Suppressor macrophage treated with lipopolysaccharide for 1 hour (primary cell): ENCODE data around the gene HTN3.
"Not testable (repeated sequence)": the region's sequence is repeated elsewhere in the genome, so short reads cannot be mapped to it uniquely, and the experiment has no call there.

ENCODE experiments used
- DNase-seq, 3 donors: peaks; one replicate each; pipeline ENCODE4 v3.0.0-alpha.2; 2020 to 2022

Gene HTN3

GRCh38 chr4:70028159-70028558 lies at the start of gene HTN3:
HTN3 (plus strand) TSS chr4:70028459; CDS start chr4:70030741, 2,282 bp downstream.
- DNase-seq, result not testable (repeated sequence)

GRCh38 chr4:69984030-69984443 lies 44.2 kb upstream of the HTN3 start:
- DNase-seq, result no peak

- DNase-seq, result no peak
Measured at GRCh38 chr4:69986663-69987062, 41.6 kb upstream of the HTN3 start.

DNA sequence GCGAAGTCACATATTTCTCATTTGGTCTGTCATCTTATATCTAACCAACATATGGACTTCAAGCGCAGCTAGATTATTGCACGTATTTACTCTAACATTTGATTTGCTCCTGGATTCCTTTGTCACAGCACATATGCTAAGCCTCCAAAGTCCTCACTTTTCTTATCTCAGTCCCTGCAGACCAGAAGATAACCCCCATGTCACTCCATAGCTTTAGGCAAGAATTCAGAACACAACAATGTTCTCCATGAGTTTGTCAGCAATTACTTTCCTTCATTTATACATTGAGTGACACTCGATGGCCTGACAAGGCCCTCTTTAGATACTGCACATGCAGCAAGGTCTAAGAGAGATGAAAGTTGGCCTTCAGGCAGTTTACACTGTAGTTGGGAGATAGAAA lies 37.2 kb upstream of the HTN3 start:
- DNase-seq, result no peak

GRCh38 chr4:69994782-69995181 lies 33.5 kb upstream of the HTN3 start:
- DNase-seq, result no peak

- no peak for DNase-seq
Measured at GRCh38 chr4:69995526-69996016, 32.7 kb upstream of the HTN3 start, which contains the start of gene STATH. STATH (plus strand) TSS chr4:69995966; CDS start chr4:69998438, 2,472 bp downstream.

DNA sequence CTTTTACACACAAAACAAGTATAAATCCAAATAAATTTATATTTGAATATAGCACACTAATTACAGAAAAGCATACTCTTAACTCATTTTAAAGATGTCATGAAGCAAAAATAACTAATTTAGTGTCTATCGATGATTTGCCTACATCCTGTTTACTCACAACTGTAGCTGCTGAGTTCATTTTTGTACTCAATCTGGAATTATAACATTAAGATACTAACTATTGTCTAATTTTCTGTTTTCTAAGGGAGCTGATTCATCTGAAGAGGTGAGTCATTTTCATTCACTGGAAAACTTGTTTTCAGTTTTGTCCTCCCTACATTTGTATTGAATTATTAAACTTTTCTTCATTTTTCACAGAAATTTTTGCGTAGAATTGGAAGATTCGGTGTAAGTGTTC lies 28.8 kb upstream of the HTN3 start:
- DNase-seq, result no peak

GRCh38 chr4:70000711-70001110 lies 27.5 kb upstream of the HTN3 start:
- DNase-seq, result no peak

DNA sequence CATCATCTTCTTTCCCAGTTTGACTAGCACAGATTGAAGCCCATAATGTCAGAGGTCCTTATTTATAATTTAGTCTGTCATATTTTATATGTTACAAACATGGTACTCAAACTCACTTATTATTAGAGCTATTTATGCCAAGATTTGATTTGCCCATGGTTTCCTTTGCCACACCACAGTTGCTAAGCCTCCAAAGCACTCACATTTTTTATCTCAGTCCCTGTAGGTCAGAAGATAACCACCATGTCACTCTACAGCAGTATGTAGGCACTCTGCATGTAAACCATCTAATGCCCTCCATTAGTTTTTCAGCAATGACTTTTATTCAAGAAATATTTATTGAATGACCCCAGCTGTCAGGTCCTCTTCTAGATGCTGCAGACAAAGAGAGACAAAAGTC lies 25.8 kb upstream of the HTN3 start:
- DNase-seq, result no peak

DNA sequence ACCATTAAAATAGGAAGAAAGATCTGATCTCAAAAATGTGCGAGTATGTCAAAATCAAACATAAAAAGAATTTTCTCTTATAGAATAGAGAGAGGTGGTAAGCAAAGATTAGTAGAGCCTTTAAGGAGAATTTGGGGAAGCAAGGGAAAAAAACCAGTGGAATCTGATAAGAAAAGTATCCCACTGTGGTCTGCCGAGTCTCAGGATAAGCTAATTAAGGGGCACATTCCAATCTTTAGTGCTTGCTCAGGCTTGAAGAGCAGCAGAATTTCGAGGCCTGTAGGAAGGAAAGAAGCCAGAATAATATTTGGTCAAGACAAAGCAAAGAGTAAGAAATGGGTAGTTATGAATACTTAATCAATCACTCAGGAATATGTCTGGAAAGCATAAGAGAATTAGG lies 19.5 kb upstream of the HTN3 start:
- DNase-seq, result no peak

DNA sequence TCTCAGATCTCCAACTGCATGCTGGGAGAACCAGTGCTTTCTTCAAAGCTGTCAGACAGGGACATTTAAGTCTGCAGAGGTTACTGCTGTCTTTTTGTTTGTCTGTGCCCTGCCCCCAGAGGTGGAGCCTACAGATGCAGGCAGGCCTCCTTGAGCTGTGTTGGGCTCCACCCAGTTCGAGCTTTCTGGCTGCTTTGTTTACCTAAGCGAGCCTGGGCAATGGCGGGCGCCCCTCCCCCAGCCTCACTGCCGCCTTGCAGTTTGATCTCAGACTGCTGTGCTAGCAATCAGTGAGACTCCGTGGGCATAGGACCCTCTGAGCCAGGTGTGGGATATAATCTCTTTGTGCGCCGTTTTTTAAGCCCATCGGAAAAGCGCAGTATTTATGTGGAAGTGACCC lies 9.3 kb upstream of the HTN3 start:
- not testable (repeated sequence) for DNase-seq

DNA sequence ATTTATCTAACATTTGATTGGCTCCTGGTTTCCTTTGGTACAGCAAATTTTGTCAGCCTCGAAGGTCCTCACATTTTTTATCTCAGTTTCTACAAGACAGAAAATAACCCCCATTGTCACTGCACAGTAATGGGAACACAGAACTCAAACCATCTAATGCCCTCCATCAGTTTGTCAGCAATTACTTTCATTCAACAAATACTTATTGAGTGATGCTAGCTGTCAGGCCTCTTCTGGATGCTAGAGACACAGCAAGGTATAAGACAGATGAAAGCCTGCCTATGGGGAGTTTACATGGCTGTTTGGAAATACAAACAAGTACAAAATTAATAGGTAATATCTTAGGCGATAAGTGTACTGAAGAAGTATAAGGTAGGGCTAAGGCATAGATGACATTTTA lies 5.0 kb upstream of the HTN3 start:
- no peak for DNase-seq

DNA sequence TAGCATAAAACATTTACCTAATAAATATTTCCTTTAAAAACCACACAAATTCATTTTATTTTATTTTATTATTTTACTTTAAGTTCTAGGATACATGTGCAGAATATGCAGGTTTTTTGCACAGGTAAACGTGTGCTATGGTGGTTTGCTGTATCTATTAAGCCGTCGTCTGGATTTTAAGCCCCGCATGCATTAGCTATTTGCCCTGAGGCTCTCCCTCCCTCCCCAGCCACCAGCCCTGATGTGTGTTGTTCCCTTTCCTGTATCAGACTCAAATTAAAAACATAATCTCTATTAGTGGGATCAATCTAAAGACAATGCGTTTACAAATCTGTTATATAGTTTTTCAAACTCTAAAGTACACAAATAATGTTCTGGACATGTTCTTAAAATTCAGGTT lies 1.2 kb upstream of the HTN3 start:
- no peak for DNase-seq

- not testable (repeated sequence) for DNase-seq
Measured at GRCh38 chr4:70037559-70037958, 9.3 kb downstream of the HTN3 start.

GRCh38 chr4:70039928-70040327 lies 11.7 kb downstream of the HTN3 start:
- not testable (repeated sequence) for DNase-seq

- no peak for DNase-seq
Measured at GRCh38 chr4:70041652-70042286, 13.5 kb downstream of the HTN3 start.

DNA sequence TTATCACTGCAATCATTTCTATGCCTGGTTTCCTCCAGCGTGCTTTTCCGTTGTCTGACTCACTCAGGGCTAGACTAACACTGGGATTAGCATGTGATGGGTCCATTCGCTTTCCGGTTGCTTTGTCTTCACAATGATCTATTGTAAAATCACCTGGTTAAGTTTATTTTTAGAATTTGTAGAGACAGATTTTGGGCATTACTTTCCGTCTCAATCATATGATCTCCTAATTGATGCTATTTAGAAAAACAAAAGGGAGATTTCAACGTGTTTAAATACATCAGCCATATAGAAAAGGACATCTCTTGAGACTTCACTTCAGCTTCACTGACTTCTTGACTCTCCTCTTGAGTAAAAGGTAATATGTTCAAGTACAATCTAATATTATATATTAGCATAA lies 21.9 kb downstream of the HTN3 start, which contains the start of gene HTN1:
Gene HTN1 (plus strand): TSS at position 301 of the 400 bp plus-strand sequence. CDS start 2,639 bp downstream, outside the sequence.
- DNase-seq, result not testable (repeated sequence)

- DNase-seq, result not testable (repeated sequence)
Measured at GRCh38 chr4:70056534-70056933, 28.3 kb downstream of the HTN3 start.

GRCh38 chr4:70057651-70058050 lies 29.4 kb downstream of the HTN3 start:
- DNase-seq, result no peak

DNA sequence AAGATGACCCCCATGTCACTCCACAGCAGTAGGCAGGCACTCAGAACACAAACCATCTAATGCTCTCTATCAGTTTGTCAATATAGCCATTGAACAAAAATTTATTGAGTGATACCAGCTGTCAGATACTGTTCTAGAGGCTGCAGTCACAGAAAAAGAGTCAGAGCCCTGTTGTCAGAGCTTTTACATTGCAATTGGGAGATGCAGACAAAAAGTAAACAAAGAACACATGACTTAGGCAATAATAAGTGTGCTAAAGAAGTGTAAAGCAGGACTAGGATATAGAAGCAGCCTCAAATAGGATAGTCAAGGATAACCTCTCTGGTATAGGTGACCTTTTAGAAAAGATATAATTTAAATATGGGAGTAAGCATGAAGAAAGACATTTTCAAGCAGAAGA lies 30.9 kb downstream of the HTN3 start:
- no peak for DNase-seq

DNA sequence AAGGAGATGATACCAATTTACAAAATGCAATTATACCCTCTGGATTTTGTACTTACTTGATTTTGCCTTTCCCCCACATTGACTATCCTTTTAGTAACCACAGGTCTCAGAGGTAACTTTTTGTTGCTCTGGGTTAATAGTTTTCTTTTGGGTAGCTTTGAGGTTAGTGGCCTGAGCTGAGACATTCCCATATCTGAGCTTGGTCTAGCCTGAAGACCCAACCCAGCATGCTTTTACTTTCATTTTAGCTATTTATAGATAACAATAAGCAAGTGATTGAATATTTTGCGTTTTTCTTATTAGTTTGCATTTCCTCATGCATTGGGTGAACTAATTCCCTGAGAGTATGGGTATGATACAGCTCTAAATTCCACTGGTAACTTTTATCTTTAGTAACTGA lies 33.7 kb downstream of the HTN3 start:
- DNase-seq, result no peak

DNA sequence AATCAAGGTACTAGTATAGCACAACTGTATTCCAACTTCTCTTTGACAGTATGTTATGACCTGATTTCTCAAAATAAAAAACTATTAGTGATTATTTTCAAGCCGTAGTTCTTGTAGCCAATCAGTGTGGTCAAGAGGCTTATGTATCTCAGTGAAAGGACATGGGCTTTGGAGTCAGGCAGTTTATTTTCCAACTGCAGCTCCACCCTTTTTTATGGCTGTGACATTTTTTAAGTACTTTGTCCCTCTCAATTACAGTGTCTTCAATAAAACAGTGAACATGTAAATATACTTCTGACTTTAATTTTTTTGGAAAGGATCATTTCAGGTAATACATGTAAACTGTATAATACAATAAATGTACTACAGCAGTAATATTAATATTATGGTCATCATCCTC lies 51.9 kb downstream of the HTN3 start:
- DNase-seq, result no peak
